Middle frontal gyrus (tissue), 1 donor: Measurements from ENCODE around the gene ABCB11.
"Not testable (repeated sequence)": the region's sequence is repeated elsewhere in the genome, so short reads cannot be mapped to it uniquely, and the experiment has no call there.

Experiments
- DNase-seq: peaks from one replicate; pipeline ENCODE4 v3.0.0-alpha.2; 2015; ENCODE audit warnings: low spot score; ENCODE audit errors: extremely low spot score

ABCB11 gene

GRCh38 chr2:169046440-169047151 is 15.5 kb upstream of the ABCB11 start:
- DNase-seq = no peak

- DNase-seq = no peak
These were observed 11.7 kb upstream of the ABCB11 start for GRCh38 chr2:169042856-169043255.

GRCh38 chr2:169041594-169041993 is 10.5 kb upstream of the ABCB11 start:
- DNase-seq = no peak

- no peak for DNase-seq
These were observed 8.6 kb upstream of the ABCB11 start for GRCh38 chr2:169039702-169040101.

- no peak for DNase-seq
These were observed 7.2 kb upstream of the ABCB11 start for GRCh38 chr2:169038338-169038757.

- no peak for DNase-seq
These were observed 5.8 kb upstream of the ABCB11 start for GRCh38 chr2:169036736-169037440.

GRCh38 chr2:169035887-169036286 is 4.8 kb upstream of the ABCB11 start:
- no peak for DNase-seq

- DNase-seq = no peak
These were observed 3.9 kb upstream of the ABCB11 start for GRCh38 chr2:169034984-169035544.

- DNase-seq = no peak
These were observed 3.1 kb upstream of the ABCB11 start for GRCh38 chr2:169034256-169034655.

GRCh38 chr2:169029341-169029740 is 1.8 kb downstream of the ABCB11 start:
- DNase-seq = no peak

- DNase-seq = no peak
These were observed 3.9 kb downstream of the ABCB11 start for GRCh38 chr2:169027234-169027633.

GRCh38 chr2:169026056-169026455 is 5.1 kb downstream of the ABCB11 start:
- DNase-seq = no peak

- DNase-seq = no peak
These were observed 8.0 kb downstream of the ABCB11 start for GRCh38 chr2:169023161-169023560.

- DNase-seq = no peak
These were observed 12.7 kb downstream of the ABCB11 start for GRCh38 chr2:169018390-169018789.

- no peak for DNase-seq
These were observed 15.2 kb downstream of the ABCB11 start for GRCh38 chr2:169015943-169016342.

GRCh38 chr2:169014780-169015179 is 16.3 kb downstream of the ABCB11 start:
- no peak for DNase-seq

GRCh38 chr2:169013628-169014026 is 17.5 kb downstream of the ABCB11 start:
- no peak for DNase-seq

GRCh38 chr2:169012812-169013627 is 18.1 kb downstream of the ABCB11 start:
- DNase-seq = no peak

- DNase-seq = not testable (repeated sequence)
These were observed 18.8 kb downstream of the ABCB11 start for GRCh38 chr2:169012191-169012792.

- no peak for DNase-seq
These were observed 19.4 kb downstream of the ABCB11 start for GRCh38 chr2:169011698-169012097.
